CD4-positive, alpha-beta memory T cell (primary cell): Measurements from ENCODE around the gene SMYD3. TPM values are rescaled to one million over a fixed set of nuclear protein-coding genes. Genes with fewer than 3 reads are reported as not detected.

Source experiments
- CTCF ChIA-PET: fragments of 350-600 bp; sonication (Branson Sonifier 250); formaldehyde crosslinking; loops from one replicate; lab custom pipeline; 2021; ENCODE audit warnings: inconsistent platforms; ENCODE audit not compliant: partially characterized antibody; lab: Charles Lee
- POLR2A ChIA-PET: fragments of 350-600 bp; sonication (Branson Sonifier 250); formaldehyde crosslinking; loops from one replicate; lab custom pipeline; 2021; ENCODE audit not compliant: partially characterized antibody; lab: Charles Lee
- DNase-seq, 5 donors: peaks; one replicate each; pipeline versions ENCODE4 v3.0.0 to v3.0.0-alpha.2; 2020 to 2022; ENCODE audit warnings: mixed read lengths in 1 of 5
- H3K27ac ChIP-seq: one replicate; pipeline ENCODE4 v1.7.0; 2013; ENCODE audit warnings: low read depth, low read length
- H3K27me3 ChIP-seq: 2 replicates; pipeline ENCODE4 v1.7.0; 2013; ENCODE audit warnings: mild to moderate bottlenecking, low read length, moderate library complexity; ENCODE audit not compliant: insufficient read depth
- H3K36me3 ChIP-seq: 2 replicates; pipeline ENCODE4 v1.7.0; 2013; ENCODE audit warnings: mild to moderate bottlenecking, low read length, moderate library complexity; ENCODE audit not compliant: insufficient read depth
- H3K4me1 ChIP-seq: 2 replicates; pipeline ENCODE4 v1.7.0; 2013; ENCODE audit warnings: mild to moderate bottlenecking, low read length, moderate library complexity; ENCODE audit not compliant: insufficient read depth
- H3K4me3 ChIP-seq, 2 donors: one replicate each; pipeline ENCODE4 v1.7.0; 2013; ENCODE audit warnings: low read length in 2 of 2, mild to moderate bottlenecking in 1 of 2
- H3K9me3 ChIP-seq, 2 donors: one replicate each; pipeline ENCODE4 v1.7.0; 2013; ENCODE audit warnings: low read length in 2 of 2, control low read depth in 1 of 2; ENCODE audit not compliant: control insufficient read depth in 1 of 2
- H3K27ac Mint-ChIP-seq, 7 donors: one replicate each; pipeline ENCODE4 v1.8.0; 2020 to 2021; ENCODE audit warnings: mixed read lengths in 7 of 7, mild to moderate bottlenecking in 6 of 7, inconsistent platforms in 3 of 7, moderate library complexity in 3 of 7
- H3K27me3 Mint-ChIP-seq, 2 donors: one replicate each; pipeline ENCODE4 v1.8.0; 2020 to 2021; ENCODE audit warnings: mixed read lengths in 2 of 2
- H3K36me3 Mint-ChIP-seq, 2 donors: one replicate each; pipeline ENCODE4 v1.8.0; 2020 to 2021; ENCODE audit warnings: mixed read lengths in 2 of 2, inconsistent platforms in 1 of 2, mild to moderate bottlenecking in 1 of 2
- H3K4me1 Mint-ChIP-seq, 4 donors: one replicate each; pipeline ENCODE4 v1.8.0; 2020 to 2021; ENCODE audit warnings: mixed read lengths in 4 of 4, mild to moderate bottlenecking in 1 of 4
- H3K4me3 Mint-ChIP-seq, 8 donors: one replicate each; pipeline ENCODE4 v1.8.0; 2020 to 2021; ENCODE audit warnings: mixed read lengths in 8 of 8, mild to moderate bottlenecking in 7 of 8, moderate library complexity in 6 of 8, inconsistent platforms in 3 of 8
- H3K9me3 Mint-ChIP-seq, 8 donors: one replicate each; pipeline ENCODE4 v1.8.0; 2020 to 2021; ENCODE audit warnings: mixed read lengths in 8 of 8, mild to moderate bottlenecking in 5 of 8, inconsistent platforms in 3 of 8, moderate library complexity in 1 of 8
- intact Hi-C: fragments of 100-400 bp; cut with micrococcal nuclease; formaldehyde crosslinking; loops from one replicate; pipeline ENCODE4 v1.15.1; 2023
- polyA plus RNA-seq, 2 donors: library from polyadenylated mRNA; unstranded; fragments of 300-500 nt; fragmentation: Illumina TruSeq; gene quantifications; one replicate each; pipeline ENCODE4 v1.2.3, GENCODE V29; 2021
- total RNA-seq, 2 experiments: library from RNA; stranded (reverse); gene quantifications; one replicate each; pipeline ENCODE4 v1.2.3, GENCODE V29; 2021

SMYD3 gene
- total and polyA plus RNA-seq, 4 experiments from 2014 or later = 19.5 to 28.9 (median 22.9) TPM

- H3K27me3 Mint-ChIP-seq = no peaks in the 10 kb centered on the region
- H3K4me3 ChIP-seq = no peak overlapping the region
- ChIA-PET CTCF (no interaction called here), POLR2A (no interaction called here)
- H3K9me3 Mint-ChIP-seq = peaks cover 0 to 2% (median 0%) of the 10 kb centered on the region in 8 donors
- H3K36me3 ChIP-seq = no peaks in the 10 kb centered on the region
- no peaks in the 10 kb centered on the region for H3K4me1 Mint-ChIP-seq
- H3K36me3 Mint-ChIP-seq = peaks cover 4 to 35% of the 10 kb centered on the region in 2 donors
- no peaks in the 10 kb centered on the region for H3K4me1 ChIP-seq
- no peak overlapping the region for H3K4me3 Mint-ChIP-seq
- H3K9me3 ChIP-seq = no peaks in the 10 kb centered on the region
- intact Hi-C loops = no loop called here
- no peak for DNase-seq
- no peak overlapping the region for H3K27ac Mint-ChIP-seq
- H3K27ac ChIP-seq = no peak overlapping the region
- no peaks in the 10 kb centered on the region for H3K27me3 ChIP-seq
These were observed 399.4 kb downstream of the SMYD3 start for GRCh38 chr1:246107516-246108277.

DNA sequence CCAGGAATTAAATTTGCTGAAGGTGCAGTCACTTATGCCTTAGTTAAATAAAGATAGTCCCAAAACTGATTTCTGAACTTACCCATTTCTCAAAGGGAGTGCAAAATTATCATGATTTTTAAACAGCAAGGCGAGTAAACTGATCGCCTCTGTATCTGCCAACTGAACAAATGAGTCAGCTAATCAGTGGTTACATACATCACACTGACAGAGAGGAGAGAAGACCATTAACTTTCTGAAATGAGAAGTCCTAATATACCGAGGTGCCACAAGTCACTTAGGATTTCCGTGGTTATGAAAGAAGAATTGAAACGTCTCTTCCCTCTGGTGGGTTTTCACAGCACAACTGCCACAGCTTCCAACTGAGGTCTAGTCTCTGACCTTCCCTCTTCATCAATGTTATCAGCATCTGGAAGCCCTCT is 400.7 kb downstream of the SMYD3 start:
- Mint-ChIP-seq H3K27ac (no peak overlapping the region), H3K36me3 (peaks cover 4 to 36% of the 10 kb centered on the region in 2 donors), H3K9me3 (peaks cover 0 to 2% (median 0%) of the 10 kb centered on the region in 8 donors)

GRCh38 chr1:246104927-246105326 is 402.2 kb downstream of the SMYD3 start:
- Mint-ChIP-seq H3K27ac (no peak overlapping the region), H3K4me3 (no peak overlapping the region), H3K9me3 (peaks cover 0 to 2% (median 0%) of the 10 kb centered on the region in 8 donors), H3K4me1 (no peaks in the 10 kb centered on the region), H3K36me3 (peaks cover 4 to 26% of the 10 kb centered on the region in 2 donors), H3K27me3 (no peaks in the 10 kb centered on the region)
- no peak overlapping the region for H3K27ac ChIP-seq
- ChIA-PET CTCF (no interaction called here), POLR2A (no interaction called here)
- no peak for DNase-seq
- intact Hi-C loops = no loop called here
- H3K9me3 ChIP-seq = no peaks in the 10 kb centered on the region
- no peak overlapping the region for H3K4me3 ChIP-seq
- H3K36me3 ChIP-seq = no peaks in the 10 kb centered on the region
- H3K27me3 ChIP-seq = no peaks in the 10 kb centered on the region
- H3K4me1 ChIP-seq = no peaks in the 10 kb centered on the region

More for the DNA sequence above, 400.7 kb downstream of the SMYD3 start:
- intact Hi-C loops = no loop called here
- no peaks in the 10 kb centered on the region for H3K27me3 ChIP-seq
- H3K27ac ChIP-seq = no peak overlapping the region
- H3K4me3 ChIP-seq = no peak overlapping the region
- no peak overlapping the region for H3K4me3 Mint-ChIP-seq
- H3K4me1 ChIP-seq = no peaks in the 10 kb centered on the region
- H3K4me1 Mint-ChIP-seq = no peaks in the 10 kb centered on the region
- CTCF ChIA-PET = no interaction called here
- H3K36me3 ChIP-seq = no peaks in the 10 kb centered on the region
- H3K9me3 ChIP-seq = no peaks in the 10 kb centered on the region
- POLR2A ChIA-PET = no interaction called here
- no peak for DNase-seq
- no peaks in the 10 kb centered on the region for H3K27me3 Mint-ChIP-seq

- Histone ChIP-seq H3K4me3 (no peak overlapping the region), H3K36me3 (no peaks in the 10 kb centered on the region), H3K9me3 (no peaks in the 10 kb centered on the region), H3K4me1 (no peaks in the 10 kb centered on the region), H3K27ac (no peak overlapping the region), H3K27me3 (no peaks in the 10 kb centered on the region)
- Mint-ChIP-seq H3K27me3 (no peaks in the 10 kb centered on the region), H3K9me3 (peaks cover 0 to 5% (median 2%) of the 10 kb centered on the region in 8 donors), H3K36me3 (peaks cover 11 to 44% of the 10 kb centered on the region in 2 donors), H3K4me3 (no peak overlapping the region), H3K27ac (no peak overlapping the region), H3K4me1 (no peaks in the 10 kb centered on the region)
- no peak for DNase-seq
- ChIA-PET CTCF (no interaction called here), POLR2A (no interaction called here)
- intact Hi-C loops = no loop called here
These were observed 407.5 kb downstream of the SMYD3 start for GRCh38 chr1:246099570-246099969.

- Mint-ChIP-seq H3K27ac (no peak overlapping the region), H3K4me3 (no peak overlapping the region), H3K27me3 (no peaks in the 10 kb centered on the region), H3K9me3 (peaks cover 0 to 10% (median 4%) of the 10 kb centered on the region in 8 donors), H3K36me3 (peaks cover 18 to 48% of the 10 kb centered on the region in 2 donors), H3K4me1 (no peaks in the 10 kb centered on the region)
- H3K36me3 ChIP-seq = no peaks in the 10 kb centered on the region
- CTCF ChIA-PET = no interaction called here
- no peaks in the 10 kb centered on the region for H3K4me1 ChIP-seq
- intact Hi-C loops = no loop called here
- no peak for DNase-seq
- POLR2A ChIA-PET = no interaction called here
- H3K27me3 ChIP-seq = no peaks in the 10 kb centered on the region
- no peak overlapping the region for H3K4me3 ChIP-seq
- H3K9me3 ChIP-seq = no peaks in the 10 kb centered on the region
- no peak overlapping the region for H3K27ac ChIP-seq
These were observed 410.7 kb downstream of the SMYD3 start for GRCh38 chr1:246096356-246096755.

DNA sequence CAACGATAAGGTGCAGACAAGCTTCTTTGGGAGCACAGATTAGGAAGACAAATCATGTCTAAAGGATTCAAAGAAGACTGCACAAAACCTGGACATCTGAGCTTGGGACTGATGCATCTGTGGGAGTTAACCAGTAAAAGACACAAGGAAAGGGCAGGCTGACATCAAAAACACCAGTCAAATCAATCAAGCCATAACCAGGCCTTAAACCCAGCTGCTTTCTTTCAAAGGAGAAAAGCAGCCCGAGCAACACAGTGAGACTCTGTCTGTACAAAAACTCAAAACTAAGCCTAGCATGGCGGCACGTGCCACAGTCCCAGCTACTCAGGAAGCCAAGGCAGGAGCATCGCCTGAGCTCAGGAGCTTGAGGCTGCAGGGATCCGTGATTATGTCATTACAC is 411.6 kb downstream of the SMYD3 start:
- Mint-ChIP-seq H3K4me1 (no peaks in the 10 kb centered on the region), H3K27me3 (no peaks in the 10 kb centered on the region), H3K4me3 (no peak overlapping the region), H3K9me3 (peaks cover 0 to 12% (median 4%) of the 10 kb centered on the region in 8 donors), H3K36me3 (peaks cover 19 to 48% of the 10 kb centered on the region in 2 donors), H3K27ac (no peak overlapping the region)
- Histone ChIP-seq H3K27ac (no peak overlapping the region), H3K4me3 (no peak overlapping the region), H3K4me1 (no peaks in the 10 kb centered on the region), H3K36me3 (no peaks in the 10 kb centered on the region), H3K9me3 (no peaks in the 10 kb centered on the region), H3K27me3 (no peaks in the 10 kb centered on the region)
- CTCF ChIA-PET = no interaction called here
- DNase-seq = no peak
- POLR2A ChIA-PET = no interaction called here
- intact Hi-C loops = no loop called here

DNA sequence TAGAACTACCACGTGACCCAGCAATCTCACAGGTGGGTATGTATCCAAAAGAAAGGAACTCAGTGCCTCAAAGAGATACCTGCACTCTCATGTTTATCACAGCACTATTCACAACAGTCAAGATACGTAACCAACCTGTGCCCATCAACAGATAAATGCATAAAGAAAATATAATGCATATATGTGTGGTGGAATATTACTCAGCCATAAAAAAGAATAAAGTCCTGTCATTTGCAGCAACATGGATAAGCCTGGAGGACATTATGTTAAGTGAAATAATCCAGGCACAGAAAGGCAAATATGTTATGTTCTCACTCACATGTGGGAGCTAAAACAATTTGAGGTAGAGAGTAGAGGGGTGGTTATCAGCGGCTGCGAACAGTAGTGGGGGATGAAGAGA is 413.8 kb downstream of the SMYD3 start:
- H3K27me3 Mint-ChIP-seq = no peaks in the 10 kb centered on the region
- H3K4me3 ChIP-seq = no peak overlapping the region
- DNase-seq = no peak
- intact Hi-C loops = no loop called here
- H3K27ac Mint-ChIP-seq = no peak overlapping the region
- ChIA-PET CTCF (no interaction called here), POLR2A (no interaction called here)
- no peaks in the 10 kb centered on the region for H3K27me3 ChIP-seq
- peaks cover 0 to 12% (median 4%) of the 10 kb centered on the region in 8 donors for H3K9me3 Mint-ChIP-seq
- H3K36me3 Mint-ChIP-seq = peaks cover 19 to 47% of the 10 kb centered on the region in 2 donors
- H3K4me1 Mint-ChIP-seq = no peaks in the 10 kb centered on the region
- no peaks in the 10 kb centered on the region for H3K9me3 ChIP-seq
- no peak overlapping the region for H3K27ac ChIP-seq
- no peaks in the 10 kb centered on the region for H3K36me3 ChIP-seq
- H3K4me3 Mint-ChIP-seq = no peak overlapping the region
- no peaks in the 10 kb centered on the region for H3K4me1 ChIP-seq
